22Rv1 (cell line): Measurements from ENCODE around the gene PRTFDC1.

Experiments
- H3K27ac ChIP-seq: fragments of 450-650 bp; 2 replicates; pipeline ENCODE4 v1.5.1; 2017
- CTCF ChIP-seq: fragments of 450-650 bp; IDR thresholded peaks from 2 replicates; pipeline ENCODE4 v1.5.1; 2017; ENCODE audit warnings: mild to moderate bottlenecking
- ZFX ChIP-seq: fragments of 450-650 bp; IDR thresholded peaks from 2 replicates; pipeline ENCODE4 v1.6.1; 2017; ENCODE audit warnings: antibody characterized with exemption, borderline replicate concordance

The PRTFDC1 gene

GRCh38 chr10:24944512-24945255 lies 7.7 kb downstream of the PRTFDC1 start:
- TF ChIP-seq ZFX, result no peak
- TF ChIP-seq CTCF, result no peak
- no peak overlapping the region for H3K27ac ChIP-seq

GRCh38 chr10:24938525-24938924 lies 13.9 kb downstream of the PRTFDC1 start:
- TF ChIP-seq CTCF, result no peak
- no peak for TF ChIP-seq ZFX
- H3K27ac ChIP-seq, result no peak overlapping the region

GRCh38 chr10:24938076-24938475 lies 14.3 kb downstream of the PRTFDC1 start:
- no peak for TF ChIP-seq CTCF
- no peak for TF ChIP-seq ZFX
- H3K27ac ChIP-seq, result no peak overlapping the region

GRCh38 chr10:24935504-24936292 lies 16.7 kb downstream of the PRTFDC1 start:
- no peak for TF ChIP-seq ZFX
- no peak for TF ChIP-seq CTCF
- no peak overlapping the region for H3K27ac ChIP-seq

GRCh38 chr10:24931236-24931635 lies 21.2 kb downstream of the PRTFDC1 start:
- no peak for TF ChIP-seq ZFX
- no peak for TF ChIP-seq CTCF

GRCh38 chr10:24930427-24930826 lies 22.0 kb downstream of the PRTFDC1 start:
- no peak overlapping the region for H3K27ac ChIP-seq
- TF ChIP-seq ZFX (no peak), CTCF (no peak)

More at GRCh38 chr10:24931236-24931635, 21.2 kb downstream of the PRTFDC1 start:
- H3K27ac ChIP-seq, result no peak overlapping the region

- no peak overlapping the region for H3K27ac ChIP-seq
- TF ChIP-seq ZFX (no peak), CTCF (no peak)
These were observed 22.5 kb downstream of the PRTFDC1 start for GRCh38 chr10:24929904-24930303.
